ENCODE data around the gene ARHGAP30.

ARHGAP30 gene

DNA sequence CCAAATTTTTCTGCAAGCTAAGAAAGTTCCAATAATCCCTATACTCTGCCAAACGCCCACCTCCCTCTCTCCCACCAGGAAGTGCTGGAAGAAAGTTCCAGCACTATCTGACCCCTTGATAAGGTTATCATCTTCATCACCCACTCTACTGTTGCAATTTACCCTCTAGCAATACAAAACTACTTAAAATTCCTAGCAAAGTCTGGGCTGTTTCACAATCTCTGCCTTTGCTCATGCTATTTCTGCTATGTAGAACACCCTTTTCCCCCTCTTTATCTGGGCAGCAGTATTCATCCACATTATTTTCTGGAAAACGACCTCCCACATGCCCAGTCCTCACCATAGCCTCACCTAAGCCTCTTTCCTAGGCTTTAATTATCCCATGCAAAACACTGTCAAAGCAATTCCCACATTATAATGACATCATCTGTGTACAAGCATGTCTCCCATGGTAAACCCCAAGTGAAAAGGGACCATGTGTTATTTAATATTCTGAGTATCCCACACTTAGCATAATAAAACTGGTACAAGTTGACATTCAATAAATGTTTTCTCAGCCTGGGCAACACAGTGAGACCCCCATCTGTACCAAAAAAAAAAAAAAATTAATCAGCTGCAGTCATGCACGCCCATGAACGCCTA, 60.7 kb downstream of the ARHGAP30 start:
- no peak for DNase-seq

DNA sequence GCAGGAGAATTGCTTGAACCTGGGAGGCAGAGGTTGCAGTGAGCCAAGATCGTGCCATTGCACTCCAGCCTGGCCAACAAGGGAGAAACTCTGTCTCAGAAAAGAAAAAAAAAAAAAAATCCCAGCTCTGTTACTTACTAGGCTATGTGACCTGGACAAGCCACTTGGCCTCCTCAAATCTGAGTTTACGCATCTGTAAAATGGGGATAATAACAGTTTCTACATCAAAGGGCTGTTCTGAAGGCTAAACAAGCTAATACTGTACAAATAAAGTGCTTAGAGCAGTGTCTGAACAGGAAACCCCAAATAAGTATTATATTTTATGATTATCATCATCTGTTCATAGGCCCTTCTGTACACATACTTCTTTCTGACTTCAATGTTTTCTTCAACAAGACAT, 62.3 kb downstream of the ARHGAP30 start:
- no peak for DNase-seq

DNA sequence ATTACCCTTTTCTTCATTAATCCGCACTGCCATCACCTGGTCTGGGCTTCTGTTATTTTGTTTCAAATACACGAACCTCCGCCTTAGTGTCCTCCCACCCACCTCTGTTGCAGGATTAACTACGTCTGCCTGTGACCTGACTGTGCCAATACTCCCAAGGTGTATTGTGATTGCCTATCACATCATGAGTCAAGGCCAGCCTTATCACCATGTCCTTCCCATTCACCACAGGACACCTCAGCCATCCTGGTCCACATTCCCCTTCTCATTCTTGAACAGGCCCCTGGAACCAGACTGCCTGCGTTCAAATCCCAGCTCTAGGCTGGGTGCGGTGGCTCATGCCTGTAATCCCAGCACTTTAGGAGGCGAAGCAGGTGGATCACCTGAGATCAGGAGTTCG, 63.1 kb downstream of the ARHGAP30 start:
- DNase-seq: no peak

DNA sequence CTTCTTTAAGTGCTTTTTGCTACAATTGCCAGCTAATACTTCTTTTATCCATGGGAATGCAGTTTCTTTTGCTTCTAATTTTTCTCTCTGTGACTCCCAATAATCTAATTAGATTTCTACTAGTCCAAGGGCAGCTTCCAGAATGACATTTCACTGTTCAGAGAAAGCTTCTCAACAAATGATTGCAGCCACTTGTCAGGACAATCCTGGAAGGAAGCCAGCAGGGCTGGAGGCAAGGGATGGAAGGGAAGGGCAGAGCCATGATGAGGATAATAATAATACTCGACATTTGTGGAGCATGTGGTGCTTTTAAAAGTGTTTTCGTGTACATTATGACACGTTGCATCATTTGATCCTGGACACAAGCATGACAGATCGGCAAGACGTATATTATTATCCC, 68.2 kb downstream of the ARHGAP30 start:
- no peak for DNase-seq

DNA sequence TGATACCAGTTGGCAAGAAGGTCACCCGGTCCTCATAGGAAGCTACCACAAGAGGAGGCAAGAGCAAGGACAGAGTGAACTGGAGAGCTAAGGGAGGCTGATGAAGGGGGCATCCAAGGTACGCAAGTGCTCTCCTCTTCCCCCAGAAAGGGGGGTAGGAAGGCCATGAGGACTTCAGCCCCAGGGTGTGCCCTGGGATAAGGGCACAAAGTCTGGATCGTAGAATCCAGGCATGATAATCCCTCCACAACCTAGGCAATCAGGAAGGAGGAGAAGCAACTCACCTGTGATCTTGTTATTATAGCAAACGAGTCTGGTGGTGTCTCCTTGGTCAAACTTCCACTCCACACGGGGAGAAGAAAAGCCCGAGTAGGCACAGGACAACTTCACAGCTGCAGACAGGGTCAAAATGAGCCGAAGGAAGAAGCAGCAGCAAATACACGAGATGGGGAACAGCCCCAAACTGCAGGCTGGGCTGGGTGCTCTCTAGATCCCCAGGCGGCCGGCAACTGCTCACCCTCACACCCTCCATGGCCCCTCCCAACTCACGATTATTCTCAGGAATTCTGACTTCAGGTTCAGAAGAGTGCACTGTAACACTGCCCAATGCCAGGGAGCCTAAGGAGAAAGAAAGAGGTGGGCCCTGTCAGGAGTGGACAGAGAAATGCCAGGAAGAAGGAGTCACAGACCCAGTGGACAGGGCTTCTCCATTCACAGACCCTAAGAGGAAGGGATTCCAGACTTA, 68.8 kb downstream of the ARHGAP30 start:
- DNase-seq: no peak

DNA sequence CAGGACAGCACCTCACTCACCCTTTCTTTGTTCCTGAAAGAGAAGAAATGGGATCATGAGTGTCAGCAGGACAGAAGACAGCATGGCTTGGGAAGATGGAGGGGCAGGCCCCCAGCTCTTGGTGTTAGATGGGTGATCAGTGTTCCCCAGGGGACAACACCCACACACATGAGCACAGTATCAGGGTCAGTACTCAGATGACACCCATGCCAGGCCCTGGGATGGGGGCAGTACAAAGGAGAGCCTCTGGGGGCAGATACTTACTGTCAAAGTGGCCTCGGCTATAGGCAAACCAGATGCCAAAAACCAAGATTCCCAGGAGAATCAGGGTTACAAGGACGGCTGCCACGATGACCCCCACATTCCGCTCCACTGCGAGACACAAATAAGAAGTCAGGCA, 70.3 kb downstream of the ARHGAP30 start:
- DNase-seq: no peak

DNA sequence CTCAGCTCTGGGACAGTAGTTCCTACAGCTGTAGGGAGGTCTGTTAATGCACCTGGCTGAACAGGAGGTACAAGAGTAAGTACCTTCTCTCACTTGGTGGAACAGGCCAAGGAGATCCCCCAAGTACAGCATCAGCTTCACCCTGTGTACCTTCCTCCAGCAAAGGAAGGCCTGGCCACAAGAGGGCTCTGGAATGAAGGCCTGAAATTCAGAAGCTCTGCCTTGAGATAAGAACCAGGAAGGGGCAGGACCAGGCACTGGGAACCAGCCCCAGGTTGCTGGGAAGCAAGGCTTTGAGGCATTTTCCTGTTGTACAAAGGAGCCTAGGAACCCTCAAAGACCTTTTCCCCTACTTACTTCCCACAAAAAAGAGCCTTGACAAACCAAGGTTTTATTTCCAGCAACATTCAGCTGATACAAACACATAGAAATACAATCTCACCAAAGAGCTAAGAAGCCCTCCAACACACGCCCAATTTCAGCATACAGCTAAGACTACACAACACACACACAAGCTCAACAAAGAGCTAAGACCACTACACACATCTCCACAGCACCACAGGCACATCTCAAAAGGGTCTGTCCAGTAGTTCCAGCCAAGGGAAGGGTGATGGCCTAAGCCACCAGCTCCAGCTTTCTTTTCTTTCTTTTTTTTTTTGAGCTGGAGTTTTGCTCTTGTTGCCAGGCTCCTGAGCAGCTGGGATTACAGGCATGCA, 72.2 kb downstream of the ARHGAP30 start:
- DNase-seq: no peak
